Right lobe of liver (tissue), 4 donors: ENCODE results near the gene PDLIM5.

Experiments used
- CTCF ChIP-seq, 4 donors: fragments of 200-600 bp in 3 of 4; fragments of 450-650 bp in 1 of 4; IDR thresholded peaks; one replicate each; pipeline versions ENCODE4 v1.5.1 to v1.8.0; 2016 to 2022; ENCODE audit warnings: antibody characterized with exemption in 4 of 4, mild to moderate bottlenecking in 2 of 4
- POLR2A ChIP-seq: fragments of 450-650 bp; IDR thresholded peaks from one replicate; pipeline ENCODE4 v1.6.1; 2017; ENCODE audit warnings: antibody characterized with exemption, mild to moderate bottlenecking
- donor health status: DM: no; HTN: no; CAD: no.
- donor health status: DM: no; HTN: no; CAD: no.
- donor health status: DM: no; HTN: yes; CAD: no.

GRCh38 chr4:94489098-94489497, 37.4 kb downstream of the PDLIM5 start:
- TF ChIP-seq POLR2A (no peak), CTCF (IDR thresholded peaks at IDR 0.05) (no peak)
